Body of pancreas (tissue), 4 donors: ENCODE results near the gene KDM2B. TPM values are rescaled to one million over a fixed set of nuclear protein-coding genes. Genes with fewer than 3 reads are reported as not detected.

Experiments used
- ATAC-seq: fragments of 150-250 bp; one replicate; pipeline ENCODE4 v1.9.1; 2016
- DNase-seq, 4 donors: peaks; one replicate each; pipeline ENCODE4 v3.0.0-alpha.2; 2019
- H3K27ac ChIP-seq, 4 donors: fragments of 200-600 bp; sonication (generic); 1 replicate in 3 of 4; 2 replicates in 1 of 4; pipeline versions ENCODE4 v1.5.1 to v1.6.1; 2016 to 2019; ENCODE audit warnings: mild to moderate bottlenecking in 1 of 4, mixed read lengths in 1 of 4, moderate library complexity in 1 of 4
- H3K27me3 ChIP-seq, 2 donors: fragments of 200-600 bp; sonication (generic); one replicate each; pipeline ENCODE4 v1.6.0; 2016; ENCODE audit warnings: mild to moderate bottlenecking in 1 of 2
- H3K36me3 ChIP-seq, 2 donors: fragments of 200-600 bp; sonication (generic); replicated peaks in 1 of 2; 2 replicates each; pipeline ENCODE4 v1.5.1; 2016; ENCODE audit warnings: low read depth in 2 of 2; ENCODE audit not compliant: insufficient read depth in 1 of 2
- H3K4me1 ChIP-seq: fragments of 200-600 bp; sonication (generic); one replicate; pipeline ENCODE4 v1.6.0; 2016
- H3K4me3 ChIP-seq, 2 donors: fragments of 200-600 bp; sonication (generic); 1 replicate in 1 of 2; 2 replicates in 1 of 2; pipeline ENCODE4 v1.5.1; 2016 to 2019
- H3K9me3 ChIP-seq, 3 donors: fragments of 200-600 bp; sonication (generic); 1 replicate in 2 of 3; 2 replicates in 1 of 3; pipeline ENCODE4 v1.5.1; 2016
- POLR2A ChIP-seq, 3 donors: fragments of 450-650 bp; IDR thresholded peaks; one replicate each; pipeline ENCODE4 v1.6.1; 2016; ENCODE audit warnings: antibody characterized with exemption in 3 of 3, mild to moderate bottlenecking in 2 of 3
- WGBS, 2 donors: methylation state at CpG; one replicate each; pipeline ENCODE4 v1.1.5; 2017; 5-methylcytosine and 5-hydroxymethylcytosine counted together
- intact Hi-C: fragments of 100-400 bp; cut with DNase I; formaldehyde crosslinking; loops from one replicate; pipeline ENCODE4 v1.15.1; 2023
- total RNA-seq, 2 donors: library from RNA; depleted of rRNA; stranded (reverse); fragments of >200 nt; gene quantifications; one replicate each; pipeline ENCODE4 v1.1.0, GENCODE V29; 2016
- TF ChIP-seq, protein P1 (sequence below), 7 experiments: fragments of 450-650 bp in 4 of 7; fragments of 200-600 bp in 3 of 7; sonication (generic) in 3 of 7; IDR thresholded peaks; one replicate each; pipeline ENCODE4 v1.5.1; 2016 to 2019; ENCODE audit warnings: antibody characterized with exemption in 7 of 7

The KDM2B gene
- total RNA-seq, 2 donors from 2014 or later: 17.8 to 26.5 TPM

- peaks cover 0 to 2% of the 10 kb centered on the region in 2 donors for H3K36me3 ChIP-seq
- WGBS, 2 donors: 92 to 100% methylated on average over 1 of the region's 1 CpG
- peaks cover 5% of the 10 kb centered on the region for H3K4me1 ChIP-seq
- H3K27me3 ChIP-seq: no peaks in the 10 kb centered on the region
- intact Hi-C loops: no loop called here
- no peak for TF ChIP-seq POLR2A (IDR thresholded peaks at IDR 0.05)
- TF ChIP-seq, protein P1, sequence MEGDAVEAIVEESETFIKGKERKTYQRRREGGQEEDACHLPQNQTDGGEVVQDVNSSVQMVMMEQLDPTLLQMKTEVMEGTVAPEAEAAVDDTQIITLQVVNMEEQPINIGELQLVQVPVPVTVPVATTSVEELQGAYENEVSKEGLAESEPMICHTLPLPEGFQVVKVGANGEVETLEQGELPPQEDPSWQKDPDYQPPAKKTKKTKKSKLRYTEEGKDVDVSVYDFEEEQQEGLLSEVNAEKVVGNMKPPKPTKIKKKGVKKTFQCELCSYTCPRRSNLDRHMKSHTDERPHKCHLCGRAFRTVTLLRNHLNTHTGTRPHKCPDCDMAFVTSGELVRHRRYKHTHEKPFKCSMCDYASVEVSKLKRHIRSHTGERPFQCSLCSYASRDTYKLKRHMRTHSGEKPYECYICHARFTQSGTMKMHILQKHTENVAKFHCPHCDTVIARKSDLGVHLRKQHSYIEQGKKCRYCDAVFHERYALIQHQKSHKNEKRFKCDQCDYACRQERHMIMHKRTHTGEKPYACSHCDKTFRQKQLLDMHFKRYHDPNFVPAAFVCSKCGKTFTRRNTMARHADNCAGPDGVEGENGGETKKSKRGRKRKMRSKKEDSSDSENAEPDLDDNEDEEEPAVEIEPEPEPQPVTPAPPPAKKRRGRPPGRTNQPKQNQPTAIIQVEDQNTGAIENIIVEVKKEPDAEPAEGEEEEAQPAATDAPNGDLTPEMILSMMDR (IDR thresholded peaks at IDR 0.05): no peak
- ATAC-seq: no peak
- no peak overlapping the region for H3K27ac ChIP-seq
- no peaks in the 10 kb centered on the region for H3K9me3 ChIP-seq
- no peak for DNase-seq
- H3K4me3 ChIP-seq: no peak overlapping the region
Observed at GRCh38 chr12:121503395-121503794, 77.4 kb downstream of the KDM2B start.

GRCh38 chr12:121501946-121502345 is 78.9 kb downstream of the KDM2B start:
- TF ChIP-seq POLR2A (IDR thresholded peaks at IDR 0.05): no peak
- TF ChIP-seq, protein P1 (IDR thresholded peaks at IDR 0.05): no peak
- no peak for ATAC-seq
- Histone ChIP-seq H3K4me1 (peaks cover 5% of the 10 kb centered on the region), H3K27ac (no peak overlapping the region), H3K36me3 (no peaks in the 10 kb centered on the region), H3K9me3 (no peaks in the 10 kb centered on the region), H3K27me3 (no peaks in the 10 kb centered on the region), H3K4me3 (no peak overlapping the region)
- intact Hi-C loops: no loop called here
- WGBS, 2 donors: 83 to 95% methylated on average over 9 of the region's 9 CpGs
- DNase-seq: no peak

DNA sequence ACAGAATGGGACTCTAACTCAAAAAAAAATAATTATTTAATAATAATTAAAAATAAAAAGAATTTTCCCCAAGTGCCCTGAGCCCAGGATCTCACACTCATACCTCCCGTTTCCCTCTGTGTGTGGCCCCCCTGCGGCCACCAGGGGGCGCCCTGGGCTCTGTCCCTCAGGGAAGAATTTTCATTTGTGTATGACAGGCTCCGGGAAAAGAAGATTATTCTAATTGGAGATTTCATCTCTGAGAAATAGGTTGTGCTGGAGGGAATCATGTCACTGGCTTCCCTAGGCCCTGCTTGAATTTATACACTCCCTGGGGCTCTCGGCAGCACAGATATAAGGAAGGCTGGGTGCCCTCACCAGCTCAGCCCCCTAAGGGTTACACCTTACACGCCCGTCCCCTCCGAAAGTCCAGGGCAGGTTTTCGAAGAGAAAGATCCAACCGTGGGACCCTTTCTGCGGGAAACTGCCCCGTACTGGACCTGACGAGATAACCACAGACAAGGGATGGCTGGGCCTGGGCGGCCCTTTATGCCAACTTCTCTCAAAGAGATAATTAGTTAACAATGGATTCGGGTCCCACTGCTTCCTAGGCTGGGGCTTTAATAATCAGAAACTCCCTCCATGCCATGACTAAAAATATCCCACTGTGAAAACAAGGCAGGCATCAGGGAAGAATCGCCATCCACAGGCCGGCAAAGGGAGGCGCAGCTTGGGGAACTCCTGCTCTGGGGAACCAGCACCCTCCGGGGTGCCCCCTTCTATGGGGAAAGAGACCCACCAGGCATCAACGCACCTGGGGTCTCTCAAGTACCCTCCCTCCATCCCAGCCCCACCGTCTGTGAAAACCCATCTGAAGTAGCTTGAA is 80.7 kb downstream of the KDM2B start:
- intact Hi-C loops: loop anchor here (5.0 kb wide), 1 partner anchor 182 kb away; no protein-coding TSS in a partner anchor
- Histone ChIP-seq H3K9me3 (no peaks in the 10 kb centered on the region), H3K4me1 (peaks cover 5% of the 10 kb centered on the region), H3K36me3 (no peaks in the 10 kb centered on the region), H3K27ac (no peak overlapping the region), H3K4me3 (no peak overlapping the region), H3K27me3 (no peaks in the 10 kb centered on the region)
- WGBS, 2 donors: 27 to 34% methylated on average over 10 to 21 of the region's 21 CpGs
- ATAC-seq (peak; percentile 81), DNase-seq (peak; percentile 72 to 83 (median 75))
- TF ChIP-seq, protein P1 (IDR thresholded peaks at IDR 0.05): peak; percentile 76 to 100 (median 85)
- TF ChIP-seq POLR2A (IDR thresholded peaks at IDR 0.05): no peak

DNA sequence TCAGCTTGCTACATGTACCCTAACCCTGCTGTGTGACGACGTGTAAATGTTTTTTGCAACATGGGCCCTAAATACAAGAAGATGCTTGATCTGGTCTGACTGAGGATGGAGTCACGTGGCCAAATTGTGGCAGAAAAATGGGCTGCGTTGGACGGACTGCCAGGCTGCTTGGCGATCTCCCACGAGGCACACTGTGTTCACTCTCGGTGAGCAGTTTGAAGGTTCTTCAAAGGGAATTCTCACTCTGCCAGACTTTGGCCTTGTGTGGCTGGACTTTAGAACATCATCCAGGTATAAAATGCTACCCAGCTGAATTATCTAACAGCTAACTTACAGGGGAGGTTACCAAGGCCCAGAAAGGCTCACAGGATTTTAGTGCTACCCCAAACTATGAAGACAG is 85.1 kb downstream of the KDM2B start:
- H3K36me3 ChIP-seq: no peaks in the 10 kb centered on the region
- no peaks in the 10 kb centered on the region for H3K9me3 ChIP-seq
- intact Hi-C loops: loop anchor here (5.0 kb wide), 1 partner anchor 187 kb away; no protein-coding TSS in a partner anchor
- H3K27me3 ChIP-seq: no peaks in the 10 kb centered on the region
- TF ChIP-seq, protein P1 (IDR thresholded peaks at IDR 0.05): no peak
- no peak for TF ChIP-seq POLR2A (IDR thresholded peaks at IDR 0.05)
- no peak for ATAC-seq
- H3K4me1 ChIP-seq: peaks cover 5% of the 10 kb centered on the region
- no peak overlapping the region for H3K27ac ChIP-seq
- WGBS, 2 donors: 85 to 95% methylated on average over 8 of the region's 8 CpGs
- DNase-seq: no peak
- H3K4me3 ChIP-seq: no peak overlapping the region
